GM18873 (cell line): Measurements from ENCODE around the gene P2RY6.

Experiments used
- ATAC-seq: cut with Tn5 transposase; IDR thresholded peaks from one replicate; pipeline ENCODE4 v1.9.1; 2021; ENCODE audit warnings: mild to moderate bottlenecking, moderate library complexity, moderate number of reproducible peaks; ENCODE audit not compliant: unreplicated experiment, low FRiP score

Gene P2RY6

DNA sequence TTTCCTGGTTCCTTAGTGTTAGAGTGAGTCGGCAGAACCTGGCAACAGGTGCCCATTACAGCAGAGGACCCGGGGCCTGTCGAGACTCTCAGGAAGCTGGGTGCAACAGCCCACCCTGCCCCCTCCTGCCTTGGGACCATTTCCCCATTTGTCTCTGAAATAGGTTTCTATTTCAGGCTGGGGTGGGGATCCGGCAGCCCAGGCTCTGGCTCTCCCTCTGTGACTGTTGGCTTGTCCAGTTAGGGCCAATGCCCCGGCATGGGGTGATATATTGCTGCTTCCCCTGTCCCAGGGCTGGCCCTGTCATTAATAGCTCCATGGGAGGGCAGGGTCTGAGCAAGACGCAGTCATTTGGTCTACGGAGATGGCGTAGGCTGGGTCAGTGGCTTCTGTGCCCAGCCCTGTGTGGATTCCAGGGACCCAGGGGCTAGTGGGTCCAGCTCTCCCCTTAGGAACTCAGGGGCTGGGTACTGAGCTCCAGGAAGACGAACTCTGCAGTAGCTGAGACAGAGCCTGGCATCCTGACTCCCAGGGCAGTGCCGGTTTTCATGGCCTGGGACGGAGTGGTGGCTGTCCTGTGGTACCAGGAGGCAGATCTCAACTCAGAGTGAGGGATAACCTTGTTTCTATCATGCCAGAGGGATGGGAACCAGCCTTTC lies 2.7 kb downstream of the P2RY6 start:
- no peak for ATAC-seq

DNA sequence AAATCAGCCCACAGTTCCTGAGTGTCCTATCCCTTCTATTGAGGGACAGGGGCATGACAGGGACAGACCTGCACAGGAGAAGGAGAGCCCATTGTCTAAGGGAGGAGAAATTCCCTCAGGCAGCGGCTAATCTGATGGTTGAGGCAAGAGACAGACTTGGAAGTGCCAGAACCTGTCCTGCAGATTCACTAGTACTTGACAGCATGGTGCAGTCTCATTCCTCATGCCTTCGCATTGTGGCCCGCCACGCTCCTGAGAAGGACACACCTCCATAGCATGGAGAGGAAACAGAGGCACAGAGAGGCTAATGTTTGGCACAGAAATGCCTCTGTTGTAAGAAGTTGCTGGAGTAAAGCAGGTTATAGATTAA lies 3.2 kb downstream of the P2RY6 start:
- no peak for ATAC-seq

DNA sequence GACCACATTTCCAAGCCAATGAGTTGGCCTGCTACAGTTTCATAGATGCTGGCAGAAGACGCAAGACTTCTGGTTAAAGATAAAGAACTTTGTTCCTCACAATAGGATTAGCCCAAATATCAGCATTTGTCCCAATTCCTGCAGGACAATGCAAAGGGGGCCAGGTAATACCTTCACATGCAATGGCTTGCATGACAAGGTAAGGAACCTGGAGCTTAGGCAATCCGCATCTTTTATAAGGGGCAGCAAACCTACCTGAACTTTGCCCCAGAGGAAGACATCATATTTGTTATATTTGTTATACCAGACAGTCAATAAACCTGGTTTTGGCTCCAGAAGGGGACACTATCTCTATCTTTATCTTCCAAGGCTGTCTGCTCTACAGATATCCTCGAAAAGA lies 5.3 kb downstream of the P2RY6 start:
- ATAC-seq, result no peak

DNA sequence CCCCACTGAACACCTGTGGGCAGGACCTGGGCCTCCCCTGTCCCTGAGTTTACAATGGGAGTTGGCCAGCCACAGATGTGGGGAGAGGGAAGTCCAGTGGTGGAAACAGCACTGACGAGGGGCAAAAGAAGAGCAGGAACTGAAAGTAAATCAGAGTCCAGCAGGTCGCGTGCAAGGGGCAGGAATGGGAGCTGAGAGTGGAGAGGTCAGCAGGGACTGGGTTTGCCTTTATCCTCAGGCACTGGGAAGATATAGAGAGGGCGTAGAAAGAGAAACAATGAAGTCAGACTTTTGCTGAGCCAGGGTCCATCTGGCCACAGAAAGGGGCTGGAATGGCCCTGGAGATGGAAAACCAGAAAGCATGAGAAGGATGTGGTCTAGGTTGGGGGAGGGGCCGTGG lies 8.5 kb downstream of the P2RY6 start:
- ATAC-seq, result no peak

DNA sequence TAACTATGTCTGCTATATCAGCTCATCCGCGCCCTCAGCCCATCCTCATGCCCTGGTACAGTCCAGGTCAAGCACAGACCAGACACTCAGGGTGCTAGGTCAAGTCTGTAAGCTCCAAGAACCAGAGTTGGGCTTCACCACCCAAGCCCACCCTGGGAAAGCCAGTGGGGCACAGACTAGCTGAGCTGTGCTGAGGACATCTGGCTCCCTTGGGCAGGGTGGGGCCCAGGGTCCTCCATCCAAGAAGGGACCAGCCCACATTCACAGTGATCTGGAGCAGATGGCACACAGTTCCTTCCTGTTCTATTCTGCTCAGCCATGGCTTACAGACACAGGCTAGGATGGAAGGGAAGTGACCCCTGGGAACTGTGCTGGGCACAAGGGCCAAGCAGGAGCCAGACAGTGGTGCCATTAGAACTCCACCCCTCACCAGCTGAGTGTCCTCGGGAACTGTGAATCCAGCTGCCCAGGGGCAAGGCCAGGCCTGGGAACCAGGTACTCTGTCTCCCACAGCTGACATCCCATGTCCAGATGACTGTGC lies 9.1 kb downstream of the P2RY6 start:
- ATAC-seq, result no peak

DNA sequence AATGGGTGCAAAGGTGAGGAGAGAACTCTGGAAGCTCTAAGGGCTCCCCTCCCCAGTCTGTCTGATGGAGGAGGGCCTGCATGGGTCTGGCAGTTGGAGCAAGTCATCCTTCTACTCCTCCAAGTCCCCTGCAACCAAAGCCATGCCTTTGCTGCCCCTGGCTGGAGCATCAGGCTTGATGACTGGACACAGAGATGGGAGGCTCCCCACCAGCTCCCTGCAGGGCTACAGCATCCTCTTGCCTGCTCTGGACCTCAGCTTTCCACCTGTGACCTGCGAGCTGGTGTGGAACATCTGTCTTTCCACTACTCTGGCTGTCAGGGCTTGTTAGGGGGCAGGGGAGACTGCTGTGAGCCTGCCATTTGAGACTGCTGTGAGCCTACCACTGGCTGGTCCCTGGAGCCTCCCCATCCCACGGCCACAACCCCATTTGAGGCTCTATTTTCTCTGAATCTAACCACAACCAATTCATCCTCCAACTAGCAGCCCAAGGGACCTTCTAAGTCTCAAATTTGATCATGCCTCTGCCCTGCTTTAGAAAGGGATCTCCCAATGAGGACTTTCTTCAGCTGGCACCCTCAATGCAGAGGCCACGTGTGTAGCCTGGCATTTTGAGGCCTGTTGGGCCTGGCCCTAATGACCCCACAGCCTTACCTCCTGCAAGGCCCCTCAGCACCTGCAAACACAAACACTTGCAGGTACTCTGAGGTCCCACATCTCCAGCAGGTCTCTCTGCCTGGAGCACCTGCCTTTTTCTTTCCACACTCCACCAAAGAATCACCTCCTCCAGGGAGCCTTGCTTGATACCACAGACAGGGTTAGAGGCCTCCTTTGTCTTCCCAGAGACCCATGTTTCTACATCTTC lies 9.9 kb downstream of the P2RY6 start:
- no peak for ATAC-seq

DNA sequence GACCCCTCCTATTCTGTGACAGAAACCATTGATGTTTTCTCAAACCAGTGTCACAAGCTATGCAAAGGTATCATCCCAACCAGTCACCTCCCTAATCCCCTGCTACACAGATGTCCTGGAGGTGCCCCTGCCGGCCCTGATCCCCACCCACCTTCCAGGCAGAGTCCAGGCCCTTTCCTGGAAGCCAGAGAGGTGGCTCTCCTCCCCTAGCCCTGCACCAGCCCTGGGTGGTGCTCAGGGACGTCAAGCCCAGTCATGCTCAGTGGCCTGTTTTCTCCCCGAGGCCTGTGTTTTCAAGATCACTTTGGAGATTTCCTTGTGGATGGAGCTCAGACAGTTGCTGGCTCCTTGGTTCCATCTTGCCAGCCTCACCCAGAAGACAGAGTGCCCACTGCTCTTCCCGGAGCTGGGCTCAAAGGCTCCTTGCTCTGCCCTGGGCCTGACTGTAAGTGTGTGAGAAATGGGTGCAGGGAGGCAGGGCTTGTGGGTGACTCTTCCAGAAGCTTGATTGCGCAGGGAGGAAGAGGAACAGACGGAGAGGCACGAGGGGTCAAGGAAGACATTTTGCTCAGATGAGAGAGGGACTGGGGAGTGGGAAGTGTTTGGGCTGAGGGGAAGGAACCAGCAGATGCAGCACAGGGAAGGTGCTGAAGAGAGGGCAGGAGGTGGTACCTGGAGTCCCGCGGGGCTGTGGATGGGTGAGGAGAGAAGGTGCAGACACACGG lies 11.3 kb downstream of the P2RY6 start:
- ATAC-seq, result no peak

DNA sequence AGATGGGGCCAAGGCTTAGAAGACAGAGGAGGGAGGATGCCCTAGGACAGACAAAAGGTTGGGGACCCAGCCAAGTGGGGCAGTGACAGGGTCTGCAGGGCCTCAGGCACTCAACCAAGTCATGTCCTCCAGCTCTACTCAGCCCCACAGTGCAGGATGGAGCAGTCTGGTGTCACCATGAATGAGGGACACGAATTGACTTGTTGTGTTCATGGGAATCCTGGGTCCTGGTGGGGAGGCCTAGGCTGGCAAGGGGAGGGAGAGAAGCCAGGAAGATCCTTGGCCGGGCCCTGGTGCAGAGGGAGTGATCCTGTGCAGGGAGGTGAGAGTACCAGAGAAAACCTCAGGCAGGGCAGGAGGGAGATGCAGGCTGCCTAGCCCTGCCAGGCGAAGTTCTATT lies 12.0 kb downstream of the P2RY6 start:
- ATAC-seq, result no peak

DNA sequence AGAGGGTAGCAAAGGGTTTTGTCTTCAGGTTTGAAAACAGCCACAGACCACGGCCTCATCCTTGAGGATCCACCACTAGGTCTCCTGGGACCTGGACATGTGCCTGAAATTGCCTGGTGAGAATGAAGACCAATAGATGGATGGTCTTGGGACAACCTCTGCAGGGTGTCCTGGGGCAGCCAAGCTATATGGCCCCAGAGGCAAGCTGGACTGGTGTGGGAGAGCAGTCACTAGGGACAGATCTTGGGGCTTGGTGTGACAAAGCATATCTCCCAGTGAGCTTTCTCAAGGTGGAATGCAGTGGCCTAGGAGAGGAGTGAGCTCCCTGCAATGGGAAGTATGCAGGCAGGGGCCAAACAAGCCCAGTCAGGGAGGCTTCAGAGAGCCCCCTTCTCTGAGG lies 13.6 kb downstream of the P2RY6 start:
- ATAC-seq, result no peak

DNA sequence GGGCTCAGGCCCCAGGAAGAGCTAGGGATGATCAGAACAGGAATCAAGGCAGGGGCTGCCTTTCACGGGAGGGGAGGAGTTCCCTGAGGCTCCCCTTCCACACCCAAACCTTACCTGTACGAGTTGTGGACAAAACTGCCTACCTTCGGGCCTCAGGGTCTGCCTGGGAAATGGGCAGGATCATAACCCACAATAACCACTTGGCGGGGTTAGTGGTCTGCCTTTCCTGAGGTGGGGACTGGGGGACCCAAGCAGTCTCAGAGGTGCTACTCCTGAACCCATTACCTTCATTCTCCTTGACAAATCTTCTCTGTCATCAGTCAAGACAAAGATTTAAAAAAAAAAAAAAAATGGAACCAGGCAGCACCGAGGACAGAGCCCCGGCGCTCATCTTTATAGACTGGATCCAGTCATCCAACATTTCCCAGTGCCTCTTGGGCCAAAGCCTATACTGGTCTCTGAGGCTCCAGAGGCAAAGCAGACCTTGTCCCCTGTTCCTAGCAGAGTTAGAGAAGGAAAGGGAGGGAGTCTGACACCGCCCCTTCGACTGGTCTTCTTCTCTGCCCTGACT lies 14.2 kb downstream of the P2RY6 start:
- ATAC-seq, result no peak

DNA sequence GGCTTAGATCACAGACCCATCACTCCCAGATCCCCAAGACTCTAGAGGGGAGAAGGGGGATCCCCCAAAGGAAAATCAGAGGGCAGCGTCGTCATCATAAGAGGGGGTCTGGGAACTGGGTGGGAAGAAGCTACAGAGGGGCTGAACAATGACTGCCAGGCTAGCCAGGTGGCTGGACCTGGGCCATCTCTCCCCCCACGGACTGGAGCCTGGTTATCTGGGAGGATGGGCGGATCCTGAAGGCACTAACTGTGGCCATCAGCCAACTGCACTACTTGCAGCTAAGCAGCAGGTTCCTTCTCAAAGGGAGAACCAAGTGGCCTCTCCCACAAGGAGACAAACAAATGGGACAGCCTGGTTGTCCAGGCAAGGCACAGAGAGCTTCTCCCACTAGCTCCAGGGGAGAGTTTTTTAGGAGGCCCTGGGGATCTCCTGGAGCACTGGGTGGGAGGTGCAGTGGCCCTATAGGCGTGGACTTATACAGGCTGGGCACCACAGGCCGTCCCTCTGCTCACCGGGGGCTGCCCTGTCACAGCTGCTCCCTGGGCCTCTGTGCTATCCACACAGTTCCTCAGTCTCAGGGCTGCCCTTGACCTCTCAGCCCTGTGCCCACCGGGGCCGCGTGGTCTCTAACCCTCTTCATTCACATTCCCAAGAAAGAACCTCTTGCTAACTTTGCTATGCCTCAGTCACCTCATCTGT lies 15.4 kb downstream of the P2RY6 start:
- no peak for ATAC-seq

DNA sequence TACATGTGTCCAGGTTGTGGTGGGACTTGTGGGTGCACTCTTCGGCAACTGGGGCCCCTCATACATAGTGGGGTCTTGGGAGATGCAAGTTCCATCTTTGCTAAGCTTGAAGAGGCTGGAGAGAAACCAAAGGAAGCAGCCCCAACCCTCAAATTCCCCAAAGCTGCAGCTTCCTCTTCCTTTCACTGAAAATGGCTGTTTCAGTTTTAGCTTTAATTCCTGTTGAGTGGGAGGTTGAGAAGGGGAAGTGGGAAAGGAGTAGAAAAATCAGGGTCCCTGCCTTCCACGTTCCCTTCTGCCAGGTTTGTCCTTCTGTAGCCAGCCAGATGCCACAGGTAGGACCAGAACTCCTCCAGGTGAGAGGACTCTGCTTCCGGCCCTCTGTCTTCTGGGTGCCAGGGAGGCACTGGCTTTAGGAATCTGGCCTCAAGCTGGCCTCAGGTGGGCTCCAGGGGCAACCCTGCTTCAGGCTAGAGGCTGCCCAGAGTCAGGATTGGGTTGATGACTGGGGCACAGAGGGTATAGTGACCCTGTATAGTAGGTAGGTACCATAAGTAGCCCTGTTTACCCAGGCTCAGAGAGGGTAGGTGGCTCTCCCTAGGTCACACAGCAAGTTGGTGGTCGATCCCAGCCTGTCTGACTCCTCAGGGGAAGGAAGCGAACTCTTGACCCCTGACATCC lies 16.2 kb downstream of the P2RY6 start:
- ATAC-seq, result no peak

DNA sequence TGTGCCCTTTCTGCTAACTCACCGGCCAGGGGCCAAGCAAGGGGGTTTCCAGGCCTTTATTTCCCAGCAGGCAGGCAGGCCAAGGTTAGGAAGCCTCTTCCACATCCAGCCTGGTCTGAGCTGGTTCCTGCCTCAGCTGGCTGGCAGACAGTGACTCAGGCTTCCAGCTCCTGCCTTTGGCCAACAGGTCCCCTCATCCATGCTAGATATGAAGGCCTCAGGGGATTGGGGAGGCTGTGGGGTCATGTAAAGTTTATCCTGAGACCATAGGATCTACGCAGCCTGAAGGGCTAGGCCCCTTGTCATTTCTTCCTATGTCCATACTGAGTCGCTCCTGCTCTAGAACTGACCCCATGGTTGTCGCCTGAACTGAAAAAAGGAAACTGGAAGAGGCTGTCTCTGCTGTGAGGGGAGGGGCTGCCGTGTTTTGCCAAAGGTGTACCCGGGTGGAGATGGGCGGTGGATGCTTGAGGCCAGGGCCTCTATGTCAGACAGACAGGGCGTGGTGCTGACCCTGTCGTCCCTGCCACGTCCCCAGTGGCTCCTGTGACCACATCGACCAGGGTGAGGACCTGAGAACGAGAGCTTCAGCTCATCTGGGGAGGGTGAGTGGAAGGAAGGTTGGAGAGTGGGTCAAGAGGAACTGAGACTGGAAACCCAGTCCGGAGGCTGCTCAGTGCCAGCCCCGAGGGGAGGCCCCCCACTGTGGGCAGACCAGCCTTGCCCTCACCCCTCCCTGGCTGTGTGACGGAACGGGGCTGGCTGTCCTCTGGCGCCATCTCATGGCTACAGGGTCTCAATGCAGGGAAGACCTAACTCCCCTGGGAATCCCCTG lies 17.0 kb downstream of the P2RY6 start:
- peak; percentile 76 for ATAC-seq

DNA sequence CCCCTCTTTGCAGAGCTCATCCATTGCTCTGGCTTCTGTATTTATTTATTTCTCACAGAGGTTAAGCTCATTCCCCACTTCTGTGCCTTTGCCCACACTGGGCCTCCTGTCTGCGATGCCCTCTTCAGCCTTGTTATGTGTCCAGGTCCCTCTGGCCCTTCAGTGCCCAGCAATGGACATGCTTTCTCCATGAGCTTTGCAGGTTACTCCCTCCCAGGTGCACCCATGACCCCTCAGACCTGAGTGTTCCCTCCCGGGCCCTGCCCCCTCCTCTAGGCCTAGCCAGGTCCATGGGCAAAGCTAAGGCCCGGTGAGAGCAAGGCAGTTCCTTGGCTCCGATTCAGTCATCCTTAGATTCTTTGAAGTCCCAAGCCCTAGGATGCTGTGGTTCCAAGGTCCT lies 18.4 kb downstream of the P2RY6 start:
- ATAC-seq, result no peak

DNA sequence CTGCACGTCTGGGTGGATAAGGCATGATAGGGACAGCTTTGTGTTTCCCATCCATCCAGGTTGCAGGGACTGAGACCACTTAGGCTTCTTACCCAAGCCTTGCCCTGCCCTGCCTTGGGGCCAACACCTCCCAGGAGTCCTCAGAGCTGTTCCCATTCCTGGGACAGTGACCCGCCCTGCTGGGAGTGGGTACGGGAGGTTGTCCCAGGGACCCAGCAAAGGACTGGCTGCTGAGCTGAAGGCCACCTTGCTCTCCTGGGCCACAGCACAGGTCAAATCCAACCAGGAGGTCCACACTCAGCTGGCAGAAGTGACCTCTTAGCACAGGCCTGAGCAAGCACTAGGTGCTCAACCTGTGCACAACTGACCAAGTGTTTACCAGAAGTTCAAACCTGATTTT lies 19.1 kb downstream of the P2RY6 start:
- no peak for ATAC-seq

DNA sequence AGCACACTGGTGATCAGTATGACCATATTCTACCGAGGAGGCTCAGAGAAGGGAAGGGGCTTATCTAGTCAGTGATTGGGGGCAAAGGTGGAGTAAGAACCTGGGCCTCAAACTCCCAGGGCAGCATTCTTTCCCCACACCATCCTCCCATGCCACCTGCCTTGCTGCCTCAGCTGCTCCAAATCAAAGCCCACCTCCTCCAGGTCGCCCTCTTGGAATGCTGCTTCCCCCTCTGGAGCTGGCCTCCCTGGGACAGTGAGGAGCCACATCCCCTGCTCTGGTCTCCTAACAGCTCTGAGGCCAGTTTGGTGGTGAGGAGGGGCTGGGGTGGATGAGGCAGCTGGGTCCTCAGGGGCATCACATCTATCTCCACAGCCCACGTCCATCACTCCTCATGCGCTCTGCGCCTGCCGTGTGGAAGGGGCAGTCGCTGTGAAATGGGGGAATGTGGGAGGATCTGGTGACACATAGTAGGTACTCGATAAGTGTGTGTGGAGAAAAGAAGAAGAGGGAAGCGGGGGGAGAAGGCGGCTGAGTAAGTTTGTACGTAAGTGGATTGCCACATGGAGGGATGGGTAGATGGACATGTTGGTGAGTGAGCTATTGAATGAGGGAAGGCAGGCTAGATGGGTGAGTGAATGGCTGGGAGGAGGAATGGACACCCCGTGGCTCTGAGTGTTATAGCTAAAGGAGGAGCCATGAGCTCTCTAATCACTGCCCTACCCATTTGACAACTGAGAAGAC lies 19.8 kb downstream of the P2RY6 start:
- no peak for ATAC-seq

DNA sequence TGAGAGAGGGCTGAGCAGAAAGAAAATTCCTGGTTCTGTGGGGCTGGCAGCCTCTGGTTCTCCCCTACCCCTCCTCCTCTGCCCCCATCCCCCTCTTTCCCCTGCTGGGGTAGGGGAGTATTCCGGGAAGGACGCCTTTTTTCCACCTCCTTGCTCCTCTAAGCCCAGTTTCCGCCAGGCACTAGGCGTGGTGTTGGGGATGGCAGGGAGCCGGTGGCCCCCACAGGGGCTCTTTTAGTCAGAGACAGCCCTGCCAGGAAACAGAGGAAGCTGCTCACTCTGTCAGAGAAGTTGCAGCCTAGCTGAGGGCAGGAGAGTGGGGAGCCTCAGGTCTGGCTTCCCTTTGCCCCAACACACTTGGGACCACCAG lies 20.4 kb downstream of the P2RY6 start:
- ATAC-seq, result no peak

DNA sequence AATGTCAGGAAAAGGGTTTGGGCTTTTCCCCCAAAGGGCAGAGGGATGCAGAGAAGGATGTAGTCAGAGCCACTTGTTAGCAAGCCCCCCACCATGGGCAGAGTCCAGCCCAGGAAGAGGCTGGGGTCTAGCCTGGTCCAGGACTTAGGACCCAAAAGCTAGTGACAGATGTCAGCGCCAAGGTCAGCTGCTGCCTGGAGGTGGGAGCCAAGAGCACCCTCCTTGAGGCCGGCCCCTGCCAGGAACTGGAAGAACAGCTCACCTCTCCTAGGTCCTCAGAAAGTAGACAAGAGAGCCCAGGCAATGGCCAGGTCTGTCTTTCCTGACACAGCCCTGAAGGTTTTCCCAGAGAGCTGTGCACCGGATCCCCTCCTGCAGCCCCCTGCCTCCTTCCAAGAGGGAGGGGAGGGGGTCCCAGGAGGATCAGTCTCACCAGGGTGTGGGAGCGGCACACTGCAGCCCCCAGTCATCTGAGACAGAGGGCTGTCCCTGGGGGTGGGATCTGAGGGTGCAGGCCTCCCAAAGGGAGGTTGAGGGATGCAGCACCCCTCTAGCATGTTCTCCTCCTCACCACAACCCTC lies 21.3 kb downstream of the P2RY6 start:
- ATAC-seq, result no peak
